PC-3 (cell line): Measurements from ENCODE around the gene ADGRG1.

Experiments
- EZH2 ChIP-seq: fragments of 300-600 bp; sonication (generic); IDR thresholded peaks from one replicate; pipeline ENCODE4 v1.6.1; 2017; ENCODE audit warnings: antibody characterized with exemption, mild to moderate bottlenecking, low read length; ENCODE audit not compliant: unreplicated experiment
- TF ChIP-seq, protein P1 (sequence below): fragments of 300-600 bp; sonication (generic); conservative IDR thresholded peaks from 2 replicates; pipeline ENCODE4 v1.5.1; 2017; ENCODE audit warnings: antibody characterized with exemption, low read depth, mild to moderate bottlenecking, low read length

DNA sequence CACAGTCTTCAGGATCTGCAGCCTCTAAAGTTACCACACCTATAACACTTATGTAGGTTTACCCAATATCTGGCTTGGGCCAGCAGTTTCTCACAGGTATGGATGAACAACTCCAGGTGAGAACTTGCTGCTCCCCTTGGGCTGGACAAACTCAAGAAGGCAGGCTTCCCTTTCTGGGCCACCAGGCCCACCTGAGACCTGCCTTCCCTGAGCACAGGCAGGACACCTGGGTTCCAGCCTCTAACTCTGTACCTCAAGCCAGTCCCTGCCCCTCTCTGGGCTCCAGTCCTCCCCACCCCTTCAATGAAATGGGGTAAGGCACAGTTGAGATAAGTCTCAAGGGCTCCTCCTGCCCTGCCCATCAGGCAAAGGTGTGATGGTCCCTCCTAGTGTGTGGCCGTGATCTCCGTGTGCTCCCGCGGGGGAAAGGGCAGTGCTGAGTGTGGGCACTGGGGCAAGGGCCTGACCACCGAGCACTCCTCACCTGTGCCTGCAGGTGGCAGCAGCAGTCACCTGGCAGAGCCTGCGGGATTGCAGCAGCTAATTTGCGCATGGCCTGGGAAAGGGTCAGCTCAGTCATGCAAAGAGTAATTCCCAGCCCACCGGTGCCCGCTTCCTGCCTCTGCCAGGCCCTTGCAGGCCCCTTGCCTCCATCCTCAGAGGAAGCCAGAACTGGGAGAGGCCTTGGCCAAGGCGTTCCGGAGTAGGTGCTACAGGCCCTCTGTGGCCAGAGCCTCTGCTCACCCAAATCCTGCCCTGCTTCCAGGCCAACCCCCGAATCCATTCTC lies 28.2 kb upstream of the ADGRG1 start:
- no peak for TF ChIP-seq EZH2
- TF ChIP-seq, protein P1, sequence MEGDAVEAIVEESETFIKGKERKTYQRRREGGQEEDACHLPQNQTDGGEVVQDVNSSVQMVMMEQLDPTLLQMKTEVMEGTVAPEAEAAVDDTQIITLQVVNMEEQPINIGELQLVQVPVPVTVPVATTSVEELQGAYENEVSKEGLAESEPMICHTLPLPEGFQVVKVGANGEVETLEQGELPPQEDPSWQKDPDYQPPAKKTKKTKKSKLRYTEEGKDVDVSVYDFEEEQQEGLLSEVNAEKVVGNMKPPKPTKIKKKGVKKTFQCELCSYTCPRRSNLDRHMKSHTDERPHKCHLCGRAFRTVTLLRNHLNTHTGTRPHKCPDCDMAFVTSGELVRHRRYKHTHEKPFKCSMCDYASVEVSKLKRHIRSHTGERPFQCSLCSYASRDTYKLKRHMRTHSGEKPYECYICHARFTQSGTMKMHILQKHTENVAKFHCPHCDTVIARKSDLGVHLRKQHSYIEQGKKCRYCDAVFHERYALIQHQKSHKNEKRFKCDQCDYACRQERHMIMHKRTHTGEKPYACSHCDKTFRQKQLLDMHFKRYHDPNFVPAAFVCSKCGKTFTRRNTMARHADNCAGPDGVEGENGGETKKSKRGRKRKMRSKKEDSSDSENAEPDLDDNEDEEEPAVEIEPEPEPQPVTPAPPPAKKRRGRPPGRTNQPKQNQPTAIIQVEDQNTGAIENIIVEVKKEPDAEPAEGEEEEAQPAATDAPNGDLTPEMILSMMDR, result peak; percentile 83
